GM18520 (cell line): Measurements from ENCODE around the gene IQCN.

ENCODE experiments used
- ATAC-seq: cut with Tn5 transposase; IDR thresholded peaks from one replicate; pipeline ENCODE4 v1.9.1; 2021; ENCODE audit not compliant: unreplicated experiment

IQCN gene

GRCh38 chr19:18239303-18239702 lies 34.9 kb downstream of the IQCN start:
- no peak for ATAC-seq

DNA sequence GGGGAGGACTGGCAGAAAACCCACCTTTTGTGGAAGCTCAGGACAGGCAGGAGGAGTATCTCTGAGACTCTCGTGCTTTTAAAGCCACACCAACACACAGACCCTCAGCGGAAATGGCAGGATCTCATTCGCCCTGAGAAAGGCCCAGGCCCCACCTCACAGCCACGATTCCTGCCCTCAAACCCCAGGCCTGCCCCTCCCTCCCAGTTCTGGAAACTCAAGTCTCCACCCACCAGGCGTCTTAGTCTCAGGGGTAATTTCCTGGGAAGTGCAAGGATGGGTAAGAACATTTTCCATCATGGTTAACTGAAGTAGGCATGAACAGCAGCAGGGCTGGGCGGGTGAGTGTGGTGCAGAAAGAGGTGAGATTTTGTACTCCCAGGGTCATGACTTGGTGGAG lies 40.1 kb downstream of the IQCN start:
- no peak for ATAC-seq

- no peak for ATAC-seq
These were observed 40.9 kb downstream of the IQCN start for GRCh38 chr19:18233224-18233825.

DNA sequence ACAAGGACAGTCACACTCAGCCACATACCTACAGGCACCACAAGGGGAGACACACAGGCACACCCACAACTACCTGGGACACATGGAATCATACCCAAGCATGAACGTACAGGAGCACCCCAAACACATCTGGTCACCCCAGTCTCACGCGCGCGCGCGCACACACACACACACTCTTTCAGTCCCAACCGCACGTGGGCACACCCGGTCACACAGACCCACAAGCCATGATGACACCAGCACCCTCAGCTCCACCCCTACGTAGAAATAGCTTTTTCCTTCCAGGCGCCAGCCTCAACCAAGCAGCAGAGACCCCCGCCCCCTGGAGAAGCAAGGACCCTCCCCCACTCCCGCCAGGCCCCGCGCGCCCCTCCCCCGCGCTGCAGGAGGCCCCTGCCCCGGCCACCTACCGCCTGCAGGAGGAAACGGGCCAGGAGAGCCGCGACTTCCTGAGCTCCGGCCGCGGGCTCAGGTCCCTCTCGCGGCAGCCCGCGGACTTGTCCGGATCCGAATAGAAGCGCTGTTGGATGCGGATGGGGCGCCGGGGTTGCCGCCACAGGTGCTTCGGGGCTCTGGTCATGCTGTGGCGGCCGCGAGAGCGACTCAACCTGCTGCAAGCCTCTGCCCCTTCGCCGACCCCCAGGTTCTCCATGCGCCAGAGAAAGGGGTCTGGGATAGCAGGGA lies 41.6 kb downstream of the IQCN start:
- no peak for ATAC-seq

GRCh38 chr19:18231775-18232174 lies 42.5 kb downstream of the IQCN start:
- no peak for ATAC-seq

GRCh38 chr19:18230941-18231734 lies 43.1 kb downstream of the IQCN start:
- no peak for ATAC-seq

GRCh38 chr19:18229915-18230314 lies 44.3 kb downstream of the IQCN start:
- no peak for ATAC-seq

DNA sequence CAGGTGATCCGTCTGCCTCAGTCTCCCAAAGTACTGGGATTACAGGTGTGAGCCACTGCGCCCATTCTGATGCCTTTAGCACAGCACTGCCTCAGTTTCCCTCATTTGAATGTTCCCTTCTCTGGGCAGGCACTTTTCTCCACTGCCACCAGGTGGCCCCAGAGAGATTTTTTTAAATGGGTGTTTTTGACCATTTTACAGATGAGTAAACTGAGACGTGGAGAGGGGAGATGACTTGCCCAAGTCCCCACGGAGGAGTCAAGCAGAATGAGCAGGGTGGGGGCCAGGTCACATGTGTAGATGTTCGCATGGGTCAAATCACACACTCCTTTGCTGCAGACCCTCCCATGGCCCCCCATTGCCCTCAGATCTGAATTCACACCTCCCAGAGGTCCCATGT lies 44.8 kb downstream of the IQCN start:
- no peak for ATAC-seq

GRCh38 chr19:18227781-18228271 lies 46.4 kb downstream of the IQCN start:
- no peak for ATAC-seq

DNA sequence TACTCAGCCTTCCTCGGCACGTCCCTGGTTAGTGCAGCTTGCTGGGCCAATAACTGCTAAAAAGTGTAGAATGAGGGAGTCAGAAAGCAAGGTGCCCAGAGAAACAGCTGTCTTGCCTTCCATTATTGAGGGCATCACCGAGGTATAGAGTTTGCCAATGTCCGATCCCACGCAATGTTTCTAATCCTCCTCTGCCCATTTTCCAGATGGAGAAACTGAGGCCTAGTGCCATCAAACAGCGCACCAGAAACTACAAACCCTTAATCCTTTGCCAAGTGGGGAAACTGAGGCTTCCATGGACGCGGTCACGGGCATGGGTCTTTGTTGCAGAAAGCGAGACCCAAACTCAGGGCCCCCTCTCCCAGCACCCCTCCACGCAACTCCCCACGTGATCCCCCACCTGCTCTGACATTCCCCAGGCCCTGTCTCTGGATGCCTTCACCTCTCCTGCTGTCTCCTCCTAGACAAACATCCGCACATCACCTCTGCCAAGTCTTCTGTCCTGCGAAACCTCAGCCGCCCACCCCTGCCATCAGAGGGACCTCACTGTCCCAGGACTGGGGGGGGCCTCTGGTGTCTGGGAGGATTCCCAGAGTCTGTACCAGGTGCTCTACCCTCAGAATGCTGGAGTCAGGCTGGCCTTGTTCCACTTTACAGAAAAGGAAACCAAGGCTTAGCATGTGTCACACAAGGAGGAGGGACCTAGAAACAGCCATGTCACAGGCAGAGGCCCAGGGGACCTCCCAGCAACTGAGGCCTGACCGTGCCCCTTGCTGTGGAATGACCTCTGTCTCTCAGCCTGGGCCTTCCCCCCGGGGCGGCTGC lies 47.1 kb downstream of the IQCN start:
- no peak for ATAC-seq

DNA sequence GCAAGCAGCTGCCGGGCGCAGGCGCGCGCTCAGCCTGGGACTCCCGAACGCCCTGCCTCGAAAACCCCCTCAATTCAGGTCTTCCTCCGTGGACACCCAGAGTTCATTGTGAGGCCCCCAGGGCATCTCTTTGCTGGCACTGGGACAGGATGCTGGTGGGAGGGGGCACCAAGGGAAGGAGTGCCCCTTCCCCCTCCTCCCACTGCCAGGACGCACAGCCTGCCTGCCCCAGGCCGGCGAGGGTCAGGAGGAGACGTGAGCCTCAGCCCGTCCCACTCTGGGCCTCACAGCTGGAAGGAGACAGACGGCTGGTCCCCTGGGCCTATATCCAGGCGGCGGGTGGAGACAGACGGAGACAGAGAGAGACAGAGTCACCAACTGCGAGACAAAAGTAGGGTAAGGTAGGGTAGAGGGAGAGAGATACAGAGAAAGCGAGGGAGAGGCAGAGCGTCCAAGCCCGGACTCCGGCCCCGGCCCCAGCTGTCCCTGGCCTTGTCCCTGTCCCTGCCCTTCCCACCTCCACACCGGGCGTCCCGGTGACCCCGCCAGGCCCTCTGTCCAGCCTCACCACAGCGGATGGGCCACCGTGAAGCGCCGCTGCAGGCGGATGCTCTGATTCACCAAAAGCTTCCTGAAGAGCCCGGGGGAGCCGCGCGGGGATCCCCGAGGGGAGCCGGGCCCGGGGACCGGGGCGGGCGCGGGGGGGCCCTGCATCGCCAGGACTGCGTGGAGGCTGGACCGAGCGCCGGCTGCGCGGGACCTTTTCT lies 48.4 kb downstream of the IQCN start, which contains the start of gene PDE4C:
Gene PDE4C, minus strand, starts transcription at position 737 of the 767 bp plus-strand sequence. Its CDS starts 23 bp downstream, at position 714.
- ATAC-seq: no peak

DNA sequence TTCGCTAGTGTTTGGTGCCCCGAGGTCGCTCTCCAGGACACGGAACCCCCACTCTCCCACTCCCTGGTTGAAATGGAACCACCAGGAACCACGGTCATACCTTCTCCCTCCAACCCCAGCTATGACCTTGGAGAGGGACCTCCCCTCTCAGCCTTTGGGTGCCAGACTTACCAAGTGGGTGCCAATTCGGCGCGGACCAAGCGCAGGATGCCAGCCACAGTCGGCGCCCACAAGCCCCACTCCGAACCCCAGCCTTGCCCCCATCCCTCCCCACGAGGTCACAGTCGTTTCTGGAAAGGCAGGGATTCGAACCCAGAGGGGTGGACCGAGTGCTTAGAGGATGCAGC lies 48.9 kb downstream of the IQCN start:
- no peak for ATAC-seq

DNA sequence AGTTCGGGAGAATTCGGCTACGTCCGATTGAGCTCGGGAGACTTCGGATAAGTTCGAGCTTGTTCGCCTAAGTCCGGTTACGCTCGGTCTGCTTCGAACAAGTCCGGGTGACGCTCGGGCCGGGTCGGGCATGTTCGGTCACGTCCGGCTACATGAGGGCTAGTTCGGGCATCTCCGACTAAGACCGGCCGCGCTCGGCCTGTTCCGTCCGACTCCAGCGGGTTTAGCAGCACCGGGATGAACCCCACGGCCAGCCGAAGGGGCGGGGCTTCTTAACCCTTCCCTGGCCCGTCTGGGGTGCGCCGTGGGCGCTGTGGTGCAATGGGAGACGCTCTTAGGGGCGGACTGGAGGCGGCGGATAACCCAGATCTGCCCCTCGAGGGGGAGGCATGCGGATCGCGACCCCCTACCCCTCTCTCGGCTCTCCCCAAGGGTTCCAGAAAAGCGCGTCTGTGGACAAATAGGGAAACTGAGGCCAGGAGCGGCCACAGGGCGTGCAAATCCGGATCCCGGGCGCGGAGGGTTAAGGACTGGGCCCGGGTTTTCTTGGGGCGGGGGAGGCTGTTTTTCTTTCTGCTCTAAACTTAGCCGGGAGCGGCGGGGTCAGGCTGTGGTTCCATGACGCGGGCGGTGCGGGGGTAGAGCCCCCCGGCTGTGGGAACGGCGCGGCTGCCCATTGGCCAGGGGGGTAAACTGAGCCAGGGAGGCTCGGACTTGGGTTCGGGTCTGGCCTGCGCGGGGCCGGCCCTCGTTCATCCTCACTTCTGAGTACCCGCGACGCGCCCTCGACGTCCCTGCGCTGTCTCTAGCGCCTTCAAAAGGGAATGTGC lies 49.5 kb downstream of the IQCN start:
- ATAC-seq: peak; percentile 94

GRCh38 chr19:18223860-18224524 lies 50.3 kb downstream of the IQCN start:
- no peak for ATAC-seq

DNA sequence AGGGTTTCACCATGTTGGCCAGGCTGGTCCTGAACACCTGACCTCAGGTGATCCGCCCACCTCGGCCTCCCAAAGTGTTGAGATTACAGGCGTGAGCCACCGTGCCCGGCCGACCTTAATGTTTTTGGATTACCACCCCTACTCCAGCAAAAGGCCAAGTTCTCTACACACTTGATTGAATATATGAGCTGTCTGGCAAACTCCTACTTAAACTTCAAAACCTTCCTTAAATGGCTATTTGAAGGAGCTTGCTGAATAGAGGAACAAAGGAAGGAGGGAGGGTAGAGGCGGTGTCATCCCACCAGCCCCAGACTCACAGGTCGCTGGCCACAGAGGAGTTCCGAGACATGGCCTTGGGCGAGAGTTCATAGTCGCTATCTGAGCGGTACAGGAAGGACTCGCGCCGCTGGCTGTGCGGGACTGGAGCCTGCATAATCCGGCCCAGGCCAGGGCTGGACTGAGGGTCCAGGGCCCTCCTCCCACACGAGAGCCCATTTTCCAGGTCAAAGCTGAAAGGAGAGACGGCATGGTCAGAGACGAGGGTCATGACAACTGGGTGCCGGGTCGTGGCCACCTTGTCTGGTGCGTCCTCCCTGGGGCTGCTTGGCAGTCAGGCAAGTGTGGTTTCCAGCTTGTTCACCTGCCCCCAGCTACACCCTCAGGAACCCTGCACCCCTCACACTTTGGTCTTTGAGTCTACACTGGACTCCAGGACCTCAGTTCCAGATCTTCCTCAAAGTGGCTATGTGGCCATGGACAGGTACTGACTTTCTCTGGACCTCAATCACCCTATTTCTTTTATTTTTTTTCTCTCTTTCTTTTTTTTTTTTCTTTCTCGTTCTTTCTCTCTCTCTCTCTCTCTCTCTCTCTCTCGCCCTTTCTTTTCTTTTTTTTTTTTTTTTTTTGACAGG lies 52.2 kb downstream of the IQCN start:
- no peak for ATAC-seq

DNA sequence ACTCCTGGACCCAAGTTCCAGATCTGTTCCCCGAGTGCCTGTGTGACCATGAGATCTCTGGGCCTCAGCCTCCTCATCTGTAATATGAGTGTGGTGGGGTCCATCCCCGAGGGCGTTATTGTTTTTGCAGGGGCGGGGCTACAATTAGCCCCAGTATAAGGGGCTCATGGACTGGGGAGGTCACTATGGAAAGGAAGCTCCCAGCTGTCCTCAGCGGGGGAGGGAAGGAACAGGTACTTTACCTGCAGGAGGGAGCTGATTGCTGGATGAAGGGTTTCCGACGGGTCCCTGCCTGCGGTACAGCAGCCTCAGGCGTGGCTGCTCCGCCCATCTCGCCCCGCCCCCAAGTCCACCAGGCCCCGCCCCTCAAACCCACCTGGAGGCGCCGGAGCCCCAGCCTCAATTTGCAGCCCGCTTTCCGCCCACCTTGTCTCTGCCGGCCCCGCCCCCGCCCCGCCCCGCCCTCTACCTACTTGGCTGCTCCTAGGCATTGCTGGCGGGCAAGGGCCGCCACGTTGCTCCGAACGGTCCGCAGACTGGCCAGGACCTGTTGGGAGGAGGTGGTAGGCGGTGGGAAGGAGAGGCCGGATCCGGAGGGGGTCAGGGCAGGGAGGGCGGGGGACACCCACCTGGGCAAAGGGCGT lies 53.5 kb downstream of the IQCN start:
- no peak for ATAC-seq

- ATAC-seq: no peak
These were observed 54.2 kb downstream of the IQCN start for GRCh38 chr19:18219911-18220631.
